Superior temporal gyrus (tissue), 1 donor: ENCODE results near the gene PRSS16.

Experiments used
- DNase-seq: peaks from one replicate; pipeline ENCODE4 v3.0.0-alpha.2; 2016; ENCODE audit errors: extremely low spot score

PRSS16 gene

GRCh38 chr6:27283279-27283678, 35.8 kb downstream of the PRSS16 start:
- DNase-seq = no peak

- no peak for DNase-seq
Measured at GRCh38 chr6:27286141-27286540, 38.6 kb downstream of the PRSS16 start.

- DNase-seq = no peak
Measured at GRCh38 chr6:27287751-27288135, 40.2 kb downstream of the PRSS16 start.

- DNase-seq = no peak
Measured at GRCh38 chr6:27288136-27289044, 40.9 kb downstream of the PRSS16 start.

- DNase-seq = no peak
Measured at GRCh38 chr6:27290065-27290849, 42.8 kb downstream of the PRSS16 start.

GRCh38 chr6:27290850-27291208, 43.3 kb downstream of the PRSS16 start:
- DNase-seq = no peak

- no peak for DNase-seq
Measured at GRCh38 chr6:27293436-27294098, 46.1 kb downstream of the PRSS16 start.

- no peak for DNase-seq
Measured at GRCh38 chr6:27294409-27294808, 46.9 kb downstream of the PRSS16 start.

GRCh38 chr6:27295301-27296079, 48.0 kb downstream of the PRSS16 start:
- no peak for DNase-seq

- DNase-seq = no peak
Measured at GRCh38 chr6:27296106-27296783, 48.7 kb downstream of the PRSS16 start.

GRCh38 chr6:27297484-27297856, 50.0 kb downstream of the PRSS16 start:
- DNase-seq = no peak

GRCh38 chr6:27297857-27298730, 50.6 kb downstream of the PRSS16 start:
- DNase-seq = no peak

GRCh38 chr6:27303613-27304272, 56.2 kb downstream of the PRSS16 start:
- DNase-seq = no peak
